MM.1S (cell line): ENCODE measurements around the gene RFX7.

ENCODE experiments used
- DNase-seq: peaks from one replicate; pipeline ENCODE4 v3.0.0-alpha.2; 2015
- H2AFZ ChIP-seq: fragments of 300-600 bp; sonication (generic); 2 replicates; pipeline ENCODE4 v1.6.0; 2016; ENCODE audit warnings: antibody characterized with exemption, low read length
- H3F3A ChIP-seq: fragments of 300-600 bp; sonication (generic); 2 replicates; pipeline ENCODE4 v1.6.1; 2016; ENCODE audit warnings: mild to moderate bottlenecking, antibody characterized with exemption, low read length, moderate library complexity, mixed read lengths; ENCODE audit not compliant: insufficient read depth
- H3K27ac ChIP-seq: fragments of 300-600 bp; sonication (generic); 2 replicates; pipeline ENCODE4 v1.5.1; 2016; ENCODE audit warnings: mild to moderate bottlenecking, low read length
- H3K27me3 ChIP-seq: fragments of 300-600 bp; sonication (generic); replicated peaks from 2 replicates; pipeline ENCODE4 v1.6.0; 2016; ENCODE audit warnings: low read length; ENCODE audit not compliant: insufficient read depth
- H3K36me3 ChIP-seq: fragments of 300-600 bp; sonication (generic); replicated peaks from 2 replicates; pipeline ENCODE4 v1.6.1; 2016; ENCODE audit warnings: mild to moderate bottlenecking, low read length, mixed read lengths; ENCODE audit not compliant: insufficient read depth
- H3K4me1 ChIP-seq: fragments of 300-600 bp; sonication (generic); 2 replicates; pipeline ENCODE4 v1.6.1; 2016; ENCODE audit warnings: low read length, mixed read lengths
- H3K4me2 ChIP-seq: fragments of 300-600 bp; sonication (generic); 2 replicates; pipeline ENCODE4 v1.6.0; 2016; ENCODE audit warnings: low read depth, low read length
- H3K4me3 ChIP-seq: fragments of 300-600 bp; sonication (generic); 2 replicates; pipeline ENCODE4 v1.5.1; 2016; ENCODE audit warnings: low read length, mixed read lengths
- H3K79me2 ChIP-seq: fragments of 300-600 bp; sonication (generic); 2 replicates; pipeline ENCODE4 v1.6.1; 2016; ENCODE audit warnings: mixed run types, low read length, mixed read lengths
- H3K9ac ChIP-seq: fragments of 300-600 bp; sonication (generic); 2 replicates; pipeline ENCODE4 v1.6.1; 2016; ENCODE audit warnings: low read length, mixed read lengths
- H3K9me2 ChIP-seq: fragments of 300-600 bp; sonication (generic); replicated peaks from 2 replicates; pipeline ENCODE4 v1.6.1; 2016; ENCODE audit warnings: mild to moderate bottlenecking, low read length, mixed read lengths; ENCODE audit not compliant: insufficient read depth
- H3K9me3 ChIP-seq: fragments of 300-600 bp; sonication (generic); replicated peaks from 2 replicates; pipeline ENCODE4 v1.6.1; 2016; ENCODE audit warnings: mild to moderate bottlenecking, low read length, mixed read lengths; ENCODE audit not compliant: insufficient read depth
- H4K20me1 ChIP-seq: fragments of 300-600 bp; sonication (generic); 2 replicates; pipeline ENCODE4 v1.6.1; 2016; ENCODE audit warnings: mild to moderate bottlenecking, low read length, moderate library complexity, mixed read lengths; ENCODE audit not compliant: insufficient read depth
- CTCF ChIP-seq: fragments of 300-600 bp; sonication (generic); IDR thresholded peaks from 2 replicates; pipeline ENCODE4 v1.5.1; 2016; ENCODE audit warnings: antibody characterized with exemption, low read length, mixed read lengths
- EZH2 ChIP-seq: fragments of 300-600 bp; sonication (generic); optimal IDR thresholded peaks from 2 replicates; pipeline ENCODE3; 2017; ENCODE audit warnings: low read depth, mild to moderate bottlenecking, antibody characterized with exemption, low read length, mixed read lengths
- EZH2phosphoT487 ChIP-seq: fragments of 300-600 bp; sonication (generic); IDR thresholded peaks from 2 replicates; pipeline ENCODE4 v1.6.1; 2018; ENCODE audit warnings: antibody characterized with exemption, low read length

The RFX7 gene

GRCh38 chr15:56192659-56193442 lies 50.8 kb downstream of the RFX7 start:
- Histone ChIP-seq H3K9me2 (no peaks in the 10 kb centered on the region), H2AFZ (no peak overlapping the region), H3F3A (no peaks in the 10 kb centered on the region), H3K4me3 (no peak overlapping the region), H3K4me2 (no peak overlapping the region), H3K9ac (no peak overlapping the region), H3K4me1 (no peaks in the 10 kb centered on the region), H3K27me3 (no peaks in the 10 kb centered on the region), H4K20me1 (peaks cover 3% of the 10 kb centered on the region; the same call in 1 of the 2 replicates), H3K36me3 (no peaks in the 10 kb centered on the region), H3K79me2 (peaks cover 76% of the 10 kb centered on the region), H3K9me3 (no peaks in the 10 kb centered on the region), H3K27ac (no peak overlapping the region)
- no peak for TF ChIP-seq EZH2phosphoT487
- TF ChIP-seq CTCF = no peak
- TF ChIP-seq EZH2 = no peak
- DNase-seq = no peak

- Histone ChIP-seq H3K79me2 (peaks cover 63% of the 10 kb centered on the region), H3K9me3 (no peaks in the 10 kb centered on the region), H3K4me2 (no peak overlapping the region), H3K36me3 (no peaks in the 10 kb centered on the region), H3K9me2 (no peaks in the 10 kb centered on the region), H3K27me3 (no peaks in the 10 kb centered on the region), H3K4me3 (no peak overlapping the region), H3K4me1 (peaks cover 12% of the 10 kb centered on the region; the same call in 1 of the 2 replicates), H3K9ac (no peak overlapping the region), H3K27ac (no peak overlapping the region), H3F3A (no peaks in the 10 kb centered on the region), H2AFZ (no peak overlapping the region), H4K20me1 (peaks cover 4% of the 10 kb centered on the region; the same call in 1 of the 2 replicates)
- no peak for DNase-seq
- TF ChIP-seq EZH2phosphoT487 = no peak
- no peak for TF ChIP-seq CTCF
- TF ChIP-seq EZH2 = no peak
Observed at GRCh38 chr15:56187665-56188064, 56.0 kb downstream of the RFX7 start.

GRCh38 chr15:56185980-56186379 lies 57.7 kb downstream of the RFX7 start:
- H3F3A ChIP-seq = no peaks in the 10 kb centered on the region
- no peak overlapping the region for H3K27ac ChIP-seq
- no peaks in the 10 kb centered on the region for H3K27me3 ChIP-seq
- no peaks in the 10 kb centered on the region for H3K9me3 ChIP-seq
- H3K9me2 ChIP-seq = no peaks in the 10 kb centered on the region
- no peak overlapping the region for H3K4me2 ChIP-seq
- H3K4me3 ChIP-seq = no peak overlapping the region
- H2AFZ ChIP-seq = no peak overlapping the region
- H3K9ac ChIP-seq = no peak overlapping the region
- H3K36me3 ChIP-seq = no peaks in the 10 kb centered on the region
- H3K4me1 ChIP-seq = peaks cover 12% of the 10 kb centered on the region; the same call in 1 of the 2 replicates
- TF ChIP-seq EZH2 = no peak
- TF ChIP-seq EZH2phosphoT487 = no peak
- no peak for TF ChIP-seq CTCF
- no peak for DNase-seq
- H4K20me1 ChIP-seq = peaks cover 4% of the 10 kb centered on the region; the same call in 1 of the 2 replicates
- H3K79me2 ChIP-seq = peaks cover 52% of the 10 kb centered on the region
